Activated CD4-positive, alpha-beta T cell treated with anti-CD3 and anti-CD28 coated beads for 48 hours (primary cell): ENCODE data around the gene TBC1D2B.
A peak's percentile ranks its signal among the peaks of the same experiment; 100 is the strongest.
"Not testable (repeated sequence)": the region's sequence is repeated elsewhere in the genome, so short reads cannot be mapped to it uniquely, and the experiment has no call there.

Experiments
- DNase-seq: peaks from one replicate; pipeline ENCODE4 v3.0.0-alpha.2; 2020

The TBC1D2B gene

DNA sequence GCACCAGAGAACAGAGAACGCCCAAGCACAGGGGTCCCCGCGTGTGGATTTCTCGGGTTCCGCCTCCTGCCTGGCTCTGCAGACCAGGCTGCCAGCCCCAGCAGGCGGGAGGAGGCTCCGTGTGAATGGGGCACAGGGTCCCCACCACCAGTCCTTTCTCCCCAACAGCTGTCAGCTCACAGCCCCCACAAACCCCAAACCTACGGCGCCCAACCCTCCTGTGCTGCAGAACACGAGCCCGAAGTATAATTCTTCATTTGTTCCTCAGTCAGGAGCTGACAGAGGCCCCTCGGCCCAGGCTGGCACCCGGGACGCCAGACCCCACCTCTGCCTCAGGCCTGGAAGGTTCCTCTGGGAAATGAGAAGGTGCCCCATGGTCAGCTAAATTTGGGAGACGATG, 78.0 kb downstream of the TBC1D2B start:
- no peak for DNase-seq

DNA sequence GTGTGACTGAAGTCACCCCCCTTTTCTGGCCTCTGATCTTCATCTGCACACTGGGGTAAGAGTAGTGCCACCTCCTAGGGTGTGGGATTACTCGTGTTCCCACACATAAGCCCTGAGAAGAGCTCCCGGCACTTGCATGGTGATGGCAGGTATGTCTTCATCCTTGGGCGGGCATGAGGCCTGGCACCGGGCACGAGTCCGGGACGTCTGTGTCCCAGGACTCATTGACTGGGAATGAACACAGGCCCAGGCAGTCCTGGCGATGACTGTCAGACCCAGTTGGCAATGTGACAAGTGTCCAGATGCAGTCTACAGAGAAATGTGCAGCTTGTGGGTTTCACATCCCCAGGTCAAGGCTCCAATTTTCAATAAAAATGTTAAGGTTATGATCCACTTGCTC, 78.9 kb downstream of the TBC1D2B start:
- no peak for DNase-seq

DNA sequence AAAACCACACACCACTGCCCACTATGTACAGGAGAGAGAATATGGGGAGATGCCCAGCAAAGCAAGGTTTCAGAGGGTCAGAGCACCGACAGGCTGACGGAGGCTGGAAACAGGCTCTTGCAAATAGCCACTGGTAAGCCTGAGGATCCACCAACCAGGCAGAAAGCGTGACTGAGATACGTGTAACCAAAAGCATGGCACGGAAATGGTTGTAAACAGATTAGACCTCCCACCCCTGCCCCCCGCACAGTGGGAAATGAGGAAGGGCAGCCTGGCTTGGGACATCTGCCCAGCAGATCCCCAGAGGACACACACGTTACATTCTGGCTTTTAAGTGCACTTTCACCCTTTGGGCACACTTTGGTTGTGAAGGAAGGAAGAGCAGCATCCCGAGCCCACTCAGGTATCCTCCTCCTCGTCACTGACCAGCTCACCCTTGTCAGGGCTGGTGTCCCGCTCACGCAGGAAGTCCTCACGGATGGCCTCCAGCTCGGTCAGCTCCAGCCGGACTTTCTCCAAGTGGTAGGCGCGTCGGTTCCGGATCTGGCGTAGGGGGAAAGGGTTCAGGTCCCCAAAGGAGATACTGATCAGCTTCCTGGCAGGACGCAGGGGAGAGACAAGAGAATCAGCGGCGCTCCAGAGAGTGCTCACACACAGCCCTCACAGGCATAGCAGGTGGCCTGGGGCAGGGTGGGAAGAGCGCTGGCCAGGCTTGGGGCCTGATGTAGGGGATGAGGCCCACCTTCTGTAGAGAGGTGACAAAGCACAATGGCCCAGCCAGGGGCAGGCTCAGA, 79.6 kb downstream of the TBC1D2B start:
- DNase-seq, result not testable (repeated sequence)

DNA sequence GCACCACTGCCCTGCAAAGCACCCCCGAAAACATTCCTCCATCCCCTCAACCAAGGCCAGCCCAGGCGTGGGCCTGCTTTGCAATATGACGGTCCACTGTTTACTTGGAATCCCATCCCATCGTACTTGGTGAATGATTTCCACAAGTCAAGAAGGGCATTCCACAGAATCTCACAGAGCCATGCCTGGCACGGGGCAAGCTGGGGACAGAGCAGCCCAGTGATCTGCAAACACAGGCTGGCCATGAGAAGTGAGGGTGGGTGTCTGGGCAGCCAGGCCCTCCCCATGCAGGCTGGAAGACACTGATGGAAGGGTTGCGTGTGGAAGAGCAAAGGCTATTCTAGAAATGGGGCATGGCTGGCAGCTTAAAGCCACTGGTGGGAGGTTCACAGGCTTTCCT, 80.3 kb downstream of the TBC1D2B start:
- not testable (repeated sequence) for DNase-seq

DNA sequence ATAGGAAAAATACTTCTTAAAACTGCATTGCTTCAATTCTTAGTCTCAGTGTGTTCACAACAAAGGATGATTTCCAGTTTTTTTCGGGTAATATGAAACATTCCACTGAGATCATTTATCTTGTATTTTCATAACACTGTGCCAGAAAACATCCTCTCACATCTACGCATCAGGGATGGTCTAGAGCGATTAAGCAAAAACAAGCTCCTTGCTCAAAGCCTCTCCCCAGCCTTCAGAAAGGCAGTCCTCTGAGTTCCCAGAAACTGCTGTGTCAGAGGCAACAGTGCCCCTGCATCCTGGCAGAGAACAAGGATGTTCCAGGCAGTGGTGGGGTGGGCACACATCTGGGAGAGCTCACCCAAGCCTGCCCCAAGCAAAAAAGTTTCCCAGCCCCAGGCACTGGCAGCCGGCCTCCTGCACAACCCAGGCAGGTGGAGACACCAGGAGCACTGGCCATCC, 80.8 kb downstream of the TBC1D2B start:
- not testable (repeated sequence) for DNase-seq

DNA sequence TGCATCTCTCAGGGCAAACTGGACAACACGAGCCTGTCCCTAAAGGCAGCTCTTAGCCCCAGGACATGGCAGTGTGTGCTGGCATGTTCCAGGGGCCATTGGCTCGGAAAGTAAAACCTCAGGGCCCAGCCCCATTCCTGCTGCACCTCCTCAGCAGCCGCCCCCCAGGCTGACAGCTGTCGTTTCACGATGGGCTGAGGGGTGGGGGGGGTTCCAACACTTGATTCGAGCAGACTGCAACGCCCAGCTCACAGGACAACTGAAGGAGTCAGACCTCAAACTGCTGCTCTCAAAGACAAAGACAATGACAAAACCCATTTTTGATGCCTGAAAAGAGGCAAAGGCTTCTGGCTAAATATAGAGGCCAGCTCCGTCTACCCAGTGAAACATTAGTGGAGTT, 81.3 kb downstream of the TBC1D2B start:
- not testable (repeated sequence) for DNase-seq

DNA sequence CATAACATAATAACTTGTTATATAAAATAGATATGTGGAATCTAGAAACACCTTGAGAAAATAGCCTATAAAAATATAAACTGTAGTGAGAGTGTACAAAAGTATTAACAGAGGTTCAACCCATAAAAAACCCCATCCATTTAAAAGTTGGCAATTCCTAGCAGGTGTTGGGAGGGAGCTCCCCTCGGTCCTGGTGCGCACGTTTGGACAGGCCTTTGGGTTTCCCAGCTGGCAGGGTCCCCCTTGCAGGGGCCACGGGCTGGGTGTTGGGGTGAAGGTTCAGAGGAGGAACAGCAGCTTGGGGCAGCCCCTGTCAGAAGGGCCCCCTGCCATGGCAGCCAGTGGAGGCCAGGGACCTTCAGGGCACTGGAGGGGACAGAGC, 82.0 kb downstream of the TBC1D2B start:
- not testable (repeated sequence) for DNase-seq

DNA sequence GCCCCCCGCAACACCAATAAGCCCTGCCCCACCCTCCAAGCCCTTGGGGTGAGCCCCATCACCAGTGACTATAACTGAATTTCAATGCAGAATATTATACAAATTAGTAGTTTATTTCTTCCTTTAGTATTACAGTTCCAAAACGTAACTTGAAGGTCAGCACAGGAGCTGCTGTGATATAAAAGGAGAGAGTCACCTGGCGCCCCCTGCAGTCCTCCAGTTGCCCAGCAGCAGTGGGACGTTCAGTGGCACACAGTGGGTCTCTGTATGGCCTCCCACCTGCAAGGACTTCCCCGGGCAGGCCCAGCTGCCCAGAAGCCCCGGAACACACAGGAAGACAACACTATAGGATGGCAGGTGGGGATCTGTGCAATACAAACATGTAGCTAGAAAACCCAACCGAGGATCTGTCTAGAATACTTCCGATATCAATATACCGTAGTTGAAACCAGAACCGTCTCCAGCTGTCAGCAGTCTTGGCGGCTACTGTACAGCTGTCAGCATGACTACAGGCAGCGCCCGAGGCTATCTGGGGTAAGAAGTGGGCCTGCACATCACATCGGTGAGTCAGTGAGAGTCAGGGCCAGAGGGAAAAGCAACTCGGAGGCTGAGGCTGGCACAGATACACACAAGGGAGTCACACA, 82.5 kb downstream of the TBC1D2B start:
- DNase-seq, result not testable (repeated sequence)

DNA sequence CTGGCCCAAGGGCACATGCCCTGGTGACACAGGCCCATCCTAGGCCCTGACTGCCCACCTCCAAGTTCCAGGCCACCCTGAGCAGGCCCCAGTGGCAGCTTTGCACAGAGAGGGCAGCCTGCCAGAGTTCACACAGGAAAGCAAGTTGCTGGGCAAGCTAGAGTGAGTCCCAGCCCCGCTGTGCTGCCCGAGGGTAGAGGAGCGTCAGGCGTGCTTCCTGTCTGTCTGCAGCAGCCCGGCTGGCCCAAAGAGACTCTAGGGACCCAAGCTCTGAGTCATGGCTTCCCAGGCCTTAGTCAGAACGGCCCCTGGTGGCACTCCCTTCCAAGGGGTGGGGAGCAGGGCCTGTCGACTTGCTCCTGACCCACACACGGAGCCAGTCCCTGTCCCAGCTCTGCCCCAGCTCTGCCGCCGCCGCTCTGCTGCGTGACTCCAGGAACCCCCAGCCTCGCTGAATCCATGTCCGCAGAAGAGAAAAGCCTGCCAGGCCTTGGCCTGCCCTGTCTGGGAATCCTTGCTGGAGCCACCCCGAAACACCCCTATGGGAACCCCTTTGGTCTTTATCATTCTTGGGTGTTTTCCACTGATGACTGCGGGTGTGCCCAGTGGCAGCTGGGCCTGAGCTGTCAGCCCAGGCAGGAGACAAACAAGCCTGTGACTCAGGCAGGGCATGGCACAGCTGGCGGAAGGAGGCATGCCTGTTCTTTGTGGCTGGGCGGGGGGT, 83.4 kb downstream of the TBC1D2B start:
- peak; percentile 38 for DNase-seq

DNA sequence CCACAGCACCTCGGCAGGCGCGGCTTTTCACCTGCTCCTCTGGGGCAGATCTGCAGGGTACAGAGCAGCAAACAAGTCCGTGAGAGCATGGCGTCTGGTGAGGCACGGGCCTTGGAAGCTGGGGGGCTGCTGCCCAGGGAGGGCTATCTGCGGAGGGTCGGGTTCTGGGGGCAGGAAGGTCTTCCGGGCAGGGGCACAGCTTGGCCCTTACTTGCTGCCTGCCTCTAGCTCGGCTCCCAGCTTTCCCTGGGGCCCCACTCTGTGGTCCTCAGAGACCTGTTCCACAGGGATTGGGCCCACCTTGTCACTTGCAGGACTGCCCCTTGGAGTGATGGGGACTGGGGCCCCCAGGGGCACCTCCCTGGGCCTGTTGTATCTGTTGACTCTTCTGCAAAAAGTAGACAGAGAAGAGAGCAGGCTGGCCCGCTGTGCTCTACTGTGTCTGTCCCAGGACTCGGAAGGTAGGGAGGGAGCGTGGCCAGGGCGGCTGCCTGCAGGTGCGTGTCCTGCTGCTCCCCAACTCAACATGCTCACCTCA, 84.1 kb downstream of the TBC1D2B start:
- DNase-seq, result no peak

DNA sequence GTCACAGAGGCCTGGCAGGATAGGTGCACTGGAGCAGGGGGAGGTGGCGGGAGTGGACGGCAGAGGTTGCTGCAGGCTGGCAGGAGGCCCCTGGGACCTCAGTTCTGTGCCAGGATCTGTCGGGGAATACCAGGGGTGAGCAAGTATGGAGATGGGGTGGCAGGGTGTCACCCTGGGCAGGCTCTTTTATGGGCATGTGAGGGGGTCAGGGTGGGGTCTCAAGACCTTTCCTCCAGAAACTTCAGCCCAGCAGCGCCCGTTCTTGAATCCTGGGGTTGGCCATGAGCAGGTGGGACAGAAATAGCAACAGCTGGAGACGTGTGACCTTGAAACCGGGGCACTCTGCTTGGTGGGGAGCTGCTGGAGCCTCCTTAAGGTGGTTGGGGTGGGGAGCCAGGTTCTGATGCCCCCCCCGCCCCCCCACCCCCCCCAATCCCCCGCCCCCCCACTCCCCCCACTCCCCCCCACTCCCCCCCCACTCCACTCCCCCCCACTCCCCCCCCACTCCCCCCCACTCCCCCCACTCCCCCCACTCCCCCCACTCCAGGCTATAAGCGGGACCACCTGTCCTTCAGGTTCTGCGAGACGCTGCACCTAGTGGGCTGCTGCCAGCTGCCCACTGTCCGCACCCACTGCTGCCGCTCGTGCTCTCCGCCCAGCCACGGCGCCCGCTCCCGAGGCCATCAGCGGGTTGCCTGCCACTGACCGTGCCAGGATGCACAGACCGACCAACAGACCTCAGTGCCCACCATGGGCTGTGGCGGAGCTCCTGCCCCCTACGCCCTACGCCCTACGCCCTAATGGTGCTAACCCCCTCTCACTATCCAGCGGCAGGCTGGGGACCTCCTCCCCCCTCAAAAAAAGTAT, 84.9 kb downstream of the TBC1D2B start:
- no peak for DNase-seq

DNA sequence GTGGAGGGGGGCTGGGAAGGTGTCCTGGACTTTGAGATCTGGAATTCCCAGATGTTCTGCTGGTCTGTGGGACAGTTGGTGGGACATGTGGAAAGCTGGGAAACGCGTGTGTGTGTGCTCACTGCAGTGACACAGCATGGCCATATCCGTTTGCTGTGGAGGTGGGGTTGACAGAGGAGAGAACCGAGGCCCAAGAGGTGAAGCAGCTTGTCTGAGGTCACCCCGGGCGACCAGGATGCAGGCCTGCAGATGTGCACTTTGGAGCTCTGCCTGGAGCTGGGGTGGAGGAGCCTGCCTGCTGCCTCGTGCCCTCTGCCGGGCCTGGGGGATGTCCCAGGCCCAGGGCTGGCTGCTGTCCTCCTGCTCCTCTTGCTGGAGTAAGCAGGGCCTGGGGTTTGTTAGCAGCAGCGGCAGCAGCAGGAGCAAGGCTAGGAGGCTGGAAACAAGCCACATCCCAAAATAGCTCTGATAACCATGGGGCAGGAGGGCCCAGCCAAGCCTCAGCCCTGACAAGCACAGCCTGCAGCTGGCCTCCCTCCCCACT, 85.8 kb downstream of the TBC1D2B start:
- not testable (repeated sequence) for DNase-seq

DNA sequence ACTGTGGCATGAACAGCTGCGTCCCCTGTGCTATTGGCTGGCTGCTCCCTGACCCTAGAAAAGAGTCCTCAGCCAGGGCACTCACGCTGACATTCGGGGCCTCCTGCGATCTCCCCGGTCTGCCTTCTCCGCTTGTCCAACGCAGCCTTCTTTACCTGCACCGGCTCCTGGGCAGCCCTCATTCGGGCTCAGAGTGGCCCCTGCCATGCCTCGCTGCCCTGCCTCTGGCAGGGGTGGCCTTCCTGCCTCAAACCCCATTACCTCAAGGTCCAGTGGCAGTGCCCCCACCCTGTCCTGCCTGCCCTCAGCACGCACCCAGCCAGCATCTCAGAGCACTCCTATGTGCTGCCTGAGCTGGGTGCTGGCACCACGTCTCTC, 86.5 kb downstream of the TBC1D2B start:
- DNase-seq, result no peak

DNA sequence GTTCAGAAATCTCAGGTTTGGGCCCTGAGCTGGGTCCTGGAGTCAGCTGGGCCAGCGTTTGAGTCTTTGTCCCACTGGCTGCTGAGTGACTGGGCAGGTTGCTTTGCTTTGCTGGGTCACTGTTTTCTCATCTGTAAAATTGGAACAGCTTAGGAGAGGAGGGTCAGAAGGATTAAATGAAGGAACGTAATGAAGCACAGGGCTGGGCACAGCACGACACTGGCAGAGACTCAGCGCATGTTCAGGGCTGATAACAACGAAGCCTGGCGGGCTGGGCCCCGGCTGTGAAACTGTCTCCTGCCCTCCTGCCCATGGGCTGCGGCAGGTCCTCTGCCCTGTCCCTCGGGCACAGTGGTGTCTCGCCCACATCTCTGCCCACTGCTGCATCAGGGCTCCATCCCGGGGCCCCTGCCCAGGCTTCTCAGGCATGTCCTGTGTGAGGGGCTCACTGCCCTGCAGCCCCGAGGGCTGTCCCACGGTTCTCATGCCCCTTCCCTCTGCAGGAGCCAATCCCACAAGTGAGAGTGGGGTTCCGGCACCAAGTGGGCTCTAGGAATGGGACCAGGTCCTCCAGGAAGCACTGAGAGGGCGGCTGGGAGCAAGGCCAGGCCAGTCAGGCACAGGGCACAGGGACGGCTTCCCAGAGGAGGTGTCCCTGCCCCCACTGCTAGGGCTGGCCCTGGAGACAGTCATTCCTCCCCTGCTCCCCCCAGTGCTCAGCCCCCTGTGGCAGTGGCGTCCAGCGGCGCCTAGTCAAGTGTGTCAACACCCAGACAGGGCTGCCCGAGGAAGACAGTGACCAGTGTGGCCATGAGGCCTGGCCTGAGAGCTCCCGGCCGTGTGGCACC, 88.0 kb downstream of the TBC1D2B start:
- DNase-seq, result no peak

DNA sequence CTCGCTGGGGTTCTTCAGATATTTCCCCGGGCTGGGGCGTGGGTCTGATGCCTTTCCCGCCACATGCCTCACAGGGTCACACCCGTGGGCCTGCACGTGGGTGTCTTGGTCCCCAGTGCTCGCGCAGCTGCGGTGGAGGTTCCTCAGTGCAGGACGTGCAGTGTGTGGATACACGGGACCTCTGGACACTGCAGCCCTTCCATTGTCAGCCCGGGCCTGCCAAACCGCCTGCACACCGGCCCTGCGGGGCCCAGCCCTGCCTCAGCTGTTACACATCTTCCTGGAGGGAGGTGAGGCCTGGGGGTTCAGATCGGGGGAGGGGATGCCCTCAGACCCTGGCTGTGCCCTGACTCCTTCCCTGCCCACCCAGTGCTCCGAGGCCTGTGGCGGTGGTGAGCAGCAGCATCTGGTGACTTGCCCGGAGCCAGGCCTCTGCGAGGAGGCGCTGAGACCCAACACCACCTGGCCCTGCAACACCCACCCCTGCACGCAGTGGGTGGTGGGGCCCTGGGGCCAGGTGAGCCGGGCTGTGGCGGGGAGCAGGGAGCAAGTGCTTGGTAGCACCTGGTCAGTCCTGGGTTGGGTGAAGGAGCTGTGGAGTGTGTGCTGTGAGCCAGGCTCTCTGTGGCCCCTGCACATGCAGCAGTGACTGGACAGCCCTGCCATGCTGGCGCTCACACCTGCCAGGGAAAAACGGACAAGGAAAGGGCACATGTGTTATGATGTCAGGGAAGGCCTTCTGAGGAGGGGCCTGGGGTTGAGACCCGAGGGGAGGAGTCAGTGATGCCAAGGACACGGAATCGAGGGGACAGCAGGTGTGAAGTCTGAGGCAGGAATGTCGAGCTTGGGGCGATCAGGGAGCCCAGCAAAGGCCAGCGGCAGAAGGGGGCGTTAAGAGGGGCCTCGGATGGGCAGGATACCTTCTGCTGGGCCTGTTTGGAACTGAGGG, 88.9 kb downstream of the TBC1D2B start:
- DNase-seq, result no peak

DNA sequence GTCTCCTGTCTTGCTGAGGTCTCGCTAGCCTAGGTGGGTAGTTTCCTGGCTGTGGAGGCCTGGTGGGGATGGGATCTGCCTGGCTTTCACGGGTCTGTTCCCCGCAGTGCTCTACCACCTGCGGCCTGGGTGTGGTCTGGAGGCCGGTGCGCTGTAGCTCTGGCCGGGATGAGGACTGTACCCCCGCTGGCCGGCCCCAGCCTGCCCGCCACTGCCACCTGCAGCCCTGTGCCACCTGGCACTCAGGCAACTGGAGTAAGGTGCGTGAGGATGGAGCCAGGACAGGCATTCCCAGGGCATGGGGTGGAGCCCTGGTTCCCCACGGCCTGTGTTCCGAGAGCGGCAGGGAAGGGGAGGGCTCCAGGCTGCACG, 89.8 kb downstream of the TBC1D2B start:
- DNase-seq, result not testable (repeated sequence)

DNA sequence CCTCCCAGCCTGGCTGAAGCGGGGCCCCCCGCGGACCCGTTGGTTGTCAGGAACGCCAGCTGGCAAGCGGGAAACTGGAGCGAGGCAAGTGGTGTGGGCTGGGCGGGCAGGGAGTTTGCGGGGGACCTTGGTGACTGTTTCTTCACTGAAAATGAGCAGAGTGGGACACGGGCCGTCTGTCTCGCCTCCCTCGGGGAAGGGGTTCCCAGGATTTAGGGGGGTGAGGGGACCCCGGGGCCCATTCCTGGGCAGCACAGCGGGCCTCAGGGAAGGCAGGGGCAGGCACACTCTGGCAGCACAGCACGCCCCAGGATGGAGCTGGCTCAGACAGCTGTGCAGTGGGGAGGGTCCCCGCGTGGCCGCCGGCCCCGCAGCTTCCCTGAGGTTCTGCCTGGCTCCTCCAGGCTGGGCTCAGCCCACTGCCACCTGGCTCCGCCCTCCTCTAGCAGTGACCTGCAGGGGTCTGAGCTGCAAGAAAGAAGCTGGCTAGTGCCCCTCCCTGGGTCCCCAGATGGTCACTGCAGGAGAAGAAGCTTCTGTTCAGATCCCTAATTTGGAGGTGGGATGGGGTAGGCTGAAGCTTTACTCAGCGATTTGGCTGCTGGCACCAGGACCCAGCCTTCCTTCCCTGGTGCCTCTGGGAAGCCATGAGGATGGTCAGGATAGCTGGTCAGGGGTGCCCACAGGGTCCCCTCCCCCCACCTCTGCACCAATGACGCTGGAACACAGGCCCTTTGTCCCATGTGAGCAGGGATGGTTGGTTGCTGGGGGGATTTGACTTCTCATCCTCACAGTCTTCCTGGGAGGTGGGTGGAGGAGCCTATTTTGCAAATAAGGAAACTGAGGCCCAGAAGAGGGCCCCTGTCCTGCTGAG, 90.4 kb downstream of the TBC1D2B start:
- no peak for DNase-seq

DNA sequence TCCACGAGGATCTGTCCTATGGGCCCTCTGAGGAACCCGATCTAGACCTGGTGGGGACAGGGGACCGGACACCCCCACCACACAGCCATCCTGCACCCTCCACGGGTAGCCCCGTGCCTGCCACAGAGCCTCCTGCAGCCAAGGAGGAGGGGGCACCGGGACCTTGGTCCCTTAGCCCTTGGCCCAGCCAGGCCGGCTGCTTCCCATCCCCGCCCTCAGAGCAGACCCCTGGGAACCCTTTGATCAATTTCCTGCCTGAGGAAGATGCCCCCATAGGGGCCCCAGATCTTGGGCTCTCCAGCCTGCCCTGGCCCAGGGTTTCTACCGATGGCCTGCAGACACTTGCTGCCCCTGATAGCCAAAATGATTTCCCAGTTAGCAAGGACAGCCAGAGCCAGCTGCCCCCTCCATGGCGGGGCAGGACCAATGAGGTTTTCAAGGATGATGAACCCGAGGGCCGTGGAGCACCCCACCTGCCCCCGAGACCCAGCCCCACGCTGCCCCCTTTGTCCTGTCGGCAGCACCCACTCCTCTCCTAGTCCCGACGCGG, 91.5 kb downstream of the TBC1D2B start:
- no peak for DNase-seq
